ENCODE results near the gene CACNG5. TPM values are rescaled to one million over a fixed set of nuclear protein-coding genes. Genes with fewer than 3 reads are reported as not detected.

Gene CACNG5
- polyA plus RNA-seq, 1 donor from 2014 or later = not detected

DNA sequence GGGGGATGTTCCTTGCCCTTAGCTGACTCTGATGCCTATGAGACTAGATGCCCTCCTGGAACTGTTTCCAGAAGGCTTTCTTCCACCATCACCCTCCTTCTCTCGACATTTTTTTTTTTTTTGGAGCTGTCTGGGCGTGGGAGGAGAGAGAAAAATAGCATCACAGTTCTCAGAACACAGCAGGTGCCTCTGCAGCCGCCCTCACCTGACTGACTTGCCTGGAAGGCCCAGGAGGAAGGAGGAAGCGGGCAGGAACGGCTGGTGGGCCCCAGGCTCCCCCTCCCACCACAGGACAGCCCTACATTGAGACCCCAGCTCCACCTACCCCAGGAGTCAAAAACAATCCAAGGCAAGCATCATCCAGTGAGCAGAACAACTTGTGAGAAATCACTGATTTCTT, 20.3 kb upstream of the CACNG5 start:
- H3K79me2 ChIP-seq (replicated peaks; ENCODE audit: insufficient read depth, low read length) = no peaks in the 10 kb centered on the region
- no peaks in the 10 kb centered on the region for H3K27me3 ChIP-seq (ENCODE audit: insufficient read depth, low read depth, low read length)
- no peaks in the 10 kb centered on the region for H3K9me3 ChIP-seq (ENCODE audit: low read length)
- TF ChIP-seq EP300 (conservative IDR thresholded peaks at IDR 0.05; ENCODE audit: poor library complexity, severe bottlenecking) (no peak), RAD21 (conservative IDR thresholded peaks at IDR 0.05) (no peak), TAF1 (IDR thresholded peaks at IDR 0.05; ENCODE audit: low read depth) (no peak), SMC3 (conservative IDR thresholded peaks at IDR 0.05; ENCODE audit: poor library complexity) (no peak), MXI1 (conservative IDR thresholded peaks at IDR 0.05; ENCODE audit: poor library complexity, severe bottlenecking) (no peak), POLR2AphosphoS5 (IDR thresholded peaks at IDR 0.05) (no peak), EZH2 (IDR thresholded peaks at IDR 0.05; ENCODE audit: borderline replicate concordance, insufficient read depth, low read length, poor library complexity, severe bottlenecking) (no peak)
- TF ChIP-seq, protein P1, sequence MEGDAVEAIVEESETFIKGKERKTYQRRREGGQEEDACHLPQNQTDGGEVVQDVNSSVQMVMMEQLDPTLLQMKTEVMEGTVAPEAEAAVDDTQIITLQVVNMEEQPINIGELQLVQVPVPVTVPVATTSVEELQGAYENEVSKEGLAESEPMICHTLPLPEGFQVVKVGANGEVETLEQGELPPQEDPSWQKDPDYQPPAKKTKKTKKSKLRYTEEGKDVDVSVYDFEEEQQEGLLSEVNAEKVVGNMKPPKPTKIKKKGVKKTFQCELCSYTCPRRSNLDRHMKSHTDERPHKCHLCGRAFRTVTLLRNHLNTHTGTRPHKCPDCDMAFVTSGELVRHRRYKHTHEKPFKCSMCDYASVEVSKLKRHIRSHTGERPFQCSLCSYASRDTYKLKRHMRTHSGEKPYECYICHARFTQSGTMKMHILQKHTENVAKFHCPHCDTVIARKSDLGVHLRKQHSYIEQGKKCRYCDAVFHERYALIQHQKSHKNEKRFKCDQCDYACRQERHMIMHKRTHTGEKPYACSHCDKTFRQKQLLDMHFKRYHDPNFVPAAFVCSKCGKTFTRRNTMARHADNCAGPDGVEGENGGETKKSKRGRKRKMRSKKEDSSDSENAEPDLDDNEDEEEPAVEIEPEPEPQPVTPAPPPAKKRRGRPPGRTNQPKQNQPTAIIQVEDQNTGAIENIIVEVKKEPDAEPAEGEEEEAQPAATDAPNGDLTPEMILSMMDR (IDR thresholded peaks at IDR 0.05; ENCODE audit: poor library complexity, severe bottlenecking) = no peak
- TF ChIP-seq, protein P2, sequence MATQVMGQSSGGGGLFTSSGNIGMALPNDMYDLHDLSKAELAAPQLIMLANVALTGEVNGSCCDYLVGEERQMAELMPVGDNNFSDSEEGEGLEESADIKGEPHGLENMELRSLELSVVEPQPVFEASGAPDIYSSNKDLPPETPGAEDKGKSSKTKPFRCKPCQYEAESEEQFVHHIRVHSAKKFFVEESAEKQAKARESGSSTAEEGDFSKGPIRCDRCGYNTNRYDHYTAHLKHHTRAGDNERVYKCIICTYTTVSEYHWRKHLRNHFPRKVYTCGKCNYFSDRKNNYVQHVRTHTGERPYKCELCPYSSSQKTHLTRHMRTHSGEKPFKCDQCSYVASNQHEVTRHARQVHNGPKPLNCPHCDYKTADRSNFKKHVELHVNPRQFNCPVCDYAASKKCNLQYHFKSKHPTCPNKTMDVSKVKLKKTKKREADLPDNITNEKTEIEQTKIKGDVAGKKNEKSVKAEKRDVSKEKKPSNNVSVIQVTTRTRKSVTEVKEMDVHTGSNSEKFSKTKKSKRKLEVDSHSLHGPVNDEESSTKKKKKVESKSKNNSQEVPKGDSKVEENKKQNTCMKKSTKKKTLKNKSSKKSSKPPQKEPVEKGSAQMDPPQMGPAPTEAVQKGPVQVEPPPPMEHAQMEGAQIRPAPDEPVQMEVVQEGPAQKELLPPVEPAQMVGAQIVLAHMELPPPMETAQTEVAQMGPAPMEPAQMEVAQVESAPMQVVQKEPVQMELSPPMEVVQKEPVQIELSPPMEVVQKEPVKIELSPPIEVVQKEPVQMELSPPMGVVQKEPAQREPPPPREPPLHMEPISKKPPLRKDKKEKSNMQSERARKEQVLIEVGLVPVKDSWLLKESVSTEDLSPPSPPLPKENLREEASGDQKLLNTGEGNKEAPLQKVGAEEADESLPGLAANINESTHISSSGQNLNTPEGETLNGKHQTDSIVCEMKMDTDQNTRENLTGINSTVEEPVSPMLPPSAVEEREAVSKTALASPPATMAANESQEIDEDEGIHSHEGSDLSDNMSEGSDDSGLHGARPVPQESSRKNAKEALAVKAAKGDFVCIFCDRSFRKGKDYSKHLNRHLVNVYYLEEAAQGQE (IDR thresholded peaks at IDR 0.05; ENCODE audit: borderline replicate concordance) = no peak
- no peak overlapping the region for H3K4me3 ChIP-seq (ENCODE audit: low read length)
- H3F3A ChIP-seq (ENCODE audit: insufficient read depth, low read length, poor library complexity, severe bottlenecking) = no peaks in the 10 kb centered on the region
- no peaks in the 10 kb centered on the region for H3K36me3 ChIP-seq (ENCODE audit: insufficient read depth, low read length)
- H2AFZ ChIP-seq (ENCODE audit: low read depth, low read length) = no peak overlapping the region
- no peak overlapping the region for H3K4me2 ChIP-seq (ENCODE audit: low read length)
- no peak overlapping the region for H3K27ac ChIP-seq (ENCODE audit: low read length)
- H4K20me1 ChIP-seq (ENCODE audit: insufficient read depth) = no peaks in the 10 kb centered on the region
- no peaks in the 10 kb centered on the region for H3K9me2 ChIP-seq (ENCODE audit: insufficient read depth, low read length)
- H3K9ac ChIP-seq (ENCODE audit: low read length) = no peak overlapping the region

DNA sequence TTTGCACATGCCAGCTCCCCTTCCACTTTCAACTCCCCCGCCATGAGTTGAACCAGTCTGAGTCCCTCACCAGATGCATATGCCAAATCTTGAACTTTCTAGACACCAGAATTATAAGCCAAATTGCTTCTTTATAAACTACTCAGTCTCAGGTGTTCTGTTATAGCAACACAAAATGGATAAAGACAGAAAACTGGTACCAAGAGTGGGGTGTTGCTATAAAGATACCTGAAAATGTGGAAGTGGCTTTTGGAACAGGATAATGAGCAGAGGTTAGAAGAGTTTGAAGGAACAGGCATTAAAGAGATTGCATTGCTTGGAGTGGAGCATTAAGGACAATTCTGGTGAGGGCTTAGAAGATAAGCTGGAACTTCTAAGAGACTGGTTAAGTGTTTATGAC, 17.2 kb upstream of the CACNG5 start:
- Histone ChIP-seq H3K27me3 (ENCODE audit: insufficient read depth, low read depth, low read length) (no peaks in the 10 kb centered on the region), H4K20me1 (ENCODE audit: insufficient read depth) (no peaks in the 10 kb centered on the region), H3K27ac (ENCODE audit: low read length) (no peak overlapping the region), H2AFZ (ENCODE audit: low read depth, low read length) (no peak overlapping the region), H3K4me3 (ENCODE audit: low read length) (no peak overlapping the region), H3F3A (ENCODE audit: insufficient read depth, low read length, poor library complexity, severe bottlenecking) (no peaks in the 10 kb centered on the region), H3K9ac (ENCODE audit: low read length) (no peak overlapping the region), H3K9me2 (ENCODE audit: insufficient read depth, low read length) (no peaks in the 10 kb centered on the region), H3K36me3 (ENCODE audit: insufficient read depth, low read length) (no peaks in the 10 kb centered on the region), H3K79me2 (replicated peaks; ENCODE audit: insufficient read depth, low read length) (no peaks in the 10 kb centered on the region), H3K9me3 (ENCODE audit: low read length) (no peaks in the 10 kb centered on the region), H3K4me2 (ENCODE audit: low read length) (no peak overlapping the region)
- TF ChIP-seq, protein P2 (IDR thresholded peaks at IDR 0.05; ENCODE audit: borderline replicate concordance) = no peak
- TF ChIP-seq TAF1 (IDR thresholded peaks at IDR 0.05; ENCODE audit: low read depth) (no peak), EZH2 (IDR thresholded peaks at IDR 0.05; ENCODE audit: borderline replicate concordance, insufficient read depth, low read length, poor library complexity, severe bottlenecking) (no peak), SMC3 (conservative IDR thresholded peaks at IDR 0.05; ENCODE audit: poor library complexity) (no peak), MXI1 (conservative IDR thresholded peaks at IDR 0.05; ENCODE audit: poor library complexity, severe bottlenecking) (no peak), RAD21 (conservative IDR thresholded peaks at IDR 0.05) (no peak), POLR2AphosphoS5 (IDR thresholded peaks at IDR 0.05) (no peak), EP300 (conservative IDR thresholded peaks at IDR 0.05; ENCODE audit: poor library complexity, severe bottlenecking) (no peak)
- TF ChIP-seq, protein P1 (IDR thresholded peaks at IDR 0.05; ENCODE audit: poor library complexity, severe bottlenecking) = no peak

Data from neural cell (in vitro differentiated cells).